AG09319 (cell line): ENCODE measurements around the gene IQGAP2.

ENCODE experiments used
- DNase-seq: peaks from one replicate; pipeline ENCODE4 v3.0.0-alpha.2; 2010; ENCODE audit warnings: low read depth; ENCODE audit errors: extremely low read depth
- CTCF ChIP-seq: IDR thresholded peaks from 2 replicates; pipeline ENCODE4 v1.5.1; 2011; ENCODE audit warnings: low read depth, mild to moderate bottlenecking, inconsistent platforms, low read length, moderate library complexity

IQGAP2 gene

GRCh38 chr5:76579166-76579937 is 176.3 kb downstream of the IQGAP2 start:
- no peak for DNase-seq
- no peak for TF ChIP-seq CTCF

- no peak for DNase-seq
- no peak for TF ChIP-seq CTCF
Measured at GRCh38 chr5:76580981-76581380, 177.9 kb downstream of the IQGAP2 start.

- no peak for DNase-seq
- no peak for TF ChIP-seq CTCF
Measured at GRCh38 chr5:76582230-76583162, 179.4 kb downstream of the IQGAP2 start.

GRCh38 chr5:76583163-76584047 is 180.3 kb downstream of the IQGAP2 start:
- no peak for DNase-seq
- TF ChIP-seq CTCF: peak; percentile 30

GRCh38 chr5:76585783-76586217 is 182.7 kb downstream of the IQGAP2 start:
- no peak for DNase-seq
- TF ChIP-seq CTCF: no peak

- no peak for DNase-seq
- no peak for TF ChIP-seq CTCF
Measured at GRCh38 chr5:76586531-76586930, 183.4 kb downstream of the IQGAP2 start.
